HepG2 (cell line): ENCODE data around the gene EPHB4. TPM values are rescaled to one million over a fixed set of nuclear protein-coding genes. Genes with fewer than 3 reads are reported as not detected.

Source experiments
- ELF1 ChIP-seq: sonication (generic); formaldehyde crosslinking; IDR thresholded peaks from 2 replicates; pipeline ENCODE4 v1.4.0; 2020; ENCODE audit warnings: missing genetic modification reagents
- MAFG ChIP-seq: sonication (generic); formaldehyde crosslinking; IDR thresholded peaks from 2 replicates; pipeline ENCODE4 v1.5.1; 2020; ENCODE audit warnings: mild to moderate bottlenecking, missing genetic modification reagents
- MEIS1 ChIP-seq: sonication (generic); formaldehyde crosslinking; IDR thresholded peaks from 2 replicates; pipeline ENCODE4 v1.9.0; 2021; ENCODE audit warnings: mild to moderate bottlenecking, missing genetic modification reagents, moderate library complexity, borderline replicate concordance
- NAIF1 ChIP-seq: sonication (generic); formaldehyde crosslinking; IDR thresholded peaks from 2 replicates; pipeline ENCODE4 v1.5.0; 2020; ENCODE audit warnings: mild to moderate bottlenecking, missing genetic modification reagents, borderline replicate concordance
- PAX8 ChIP-seq: sonication (generic); formaldehyde crosslinking; IDR thresholded peaks from 2 replicates; pipeline ENCODE4 v1.8.0; 2022; ENCODE audit warnings: mild to moderate bottlenecking, missing genetic modification reagents, borderline replicate concordance
- RCOR2 ChIP-seq: IDR thresholded peaks from 2 replicates; pipeline ENCODE4 v1.6.1; 2016; ENCODE audit warnings: missing biosample characterization, missing genetic modification reagents
- SKI ChIP-seq: fragments of 450-650 bp; IDR thresholded peaks from one replicate; pipeline ENCODE4 v1.6.1; 2018; ENCODE audit warnings: mild to moderate bottlenecking; ENCODE audit not compliant: partially characterized antibody
- ZKSCAN8 ChIP-seq: IDR thresholded peaks from 2 replicates; pipeline ENCODE4 v1.6.1; 2016; ENCODE audit warnings: borderline replicate concordance, missing genetic modification reagents, missing compliant biosample characterization
- ZNF224 ChIP-seq: sonication (generic); formaldehyde crosslinking; IDR thresholded peaks from 2 replicates; pipeline ENCODE4 v1.5.0; 2020; ENCODE audit warnings: mild to moderate bottlenecking, missing genetic modification reagents
- ZNF274 ChIP-seq: sonication (generic); formaldehyde crosslinking; IDR thresholded peaks from 2 replicates; pipeline ENCODE4 v1.5.1; 2020; ENCODE audit warnings: mild to moderate bottlenecking, missing genetic modification reagents
- ZNF557 ChIP-seq: sonication (generic); formaldehyde crosslinking; IDR thresholded peaks from 2 replicates; pipeline ENCODE4 v1.4.0; 2020; ENCODE audit warnings: missing genetic modification reagents
- ZNF672 ChIP-seq: sonication (generic); formaldehyde crosslinking; IDR thresholded peaks from 2 replicates; pipeline ENCODE4 v1.8.1; 2022; ENCODE audit warnings: missing genetic modification reagents
- ZNF816 ChIP-seq: sonication (generic); formaldehyde crosslinking; IDR thresholded peaks from 2 replicates; pipeline ENCODE4 v1.8.0; 2022; ENCODE audit warnings: missing genetic modification reagents, mild to moderate bottlenecking, borderline replicate concordance
- ZZZ3 ChIP-seq: sonication (generic); formaldehyde crosslinking; IDR thresholded peaks from 2 replicates; pipeline ENCODE4 v1.4.0; 2020; ENCODE audit warnings: missing genetic modification reagents, mild to moderate bottlenecking, borderline replicate concordance
- polyA plus RNA-seq, 8 experiments: library from polyadenylated mRNA; depleted of rRNA in 3 of 8; stranded (reverse) in 7 of 8; unstranded in 1 of 8; fragments of >200 nt; fragmentation: Illumina TruSeq in 4 of 8; extraction: Trizol in 4 of 8; gene quantifications; 2 replicates each; pipeline versions ENCODE4 v1.2.1 to v1.2.3, GENCODE V29; 2011 to 2016; ENCODE audit warnings: low read depth in 4 of 8, missing spikeins in 1 of 8, mixed read lengths in 1 of 8; ENCODE audit not compliant: insufficient read depth in 1 of 8
- total RNA-seq, 5 experiments: library from RNA; depleted of rRNA; stranded (reverse); fragments of >200 nt; fragmentation: Illumina TruSeq; extraction: Trizol; gene quantifications; 2 replicates each; pipeline ENCODE4 v1.2.3, GENCODE V29; 2016; ENCODE audit warnings: low read depth in 1 of 5
- TF ChIP-seq, protein P1 (sequence below): sonication (generic); formaldehyde crosslinking; IDR thresholded peaks from 2 replicates; pipeline ENCODE4 v1.4.0; 2020; ENCODE audit warnings: mild to moderate bottlenecking, missing genetic modification reagents
- TF ChIP-seq, protein P2 (sequence below): sonication (generic); formaldehyde crosslinking; IDR thresholded peaks from 2 replicates; pipeline ENCODE4 v1.4.0; 2020; ENCODE audit warnings: missing genetic modification reagents
- TF ChIP-seq, protein P3 (sequence below): sonication (generic); formaldehyde crosslinking; IDR thresholded peaks from 2 replicates; pipeline ENCODE4 v1.5.0; 2020; ENCODE audit warnings: missing genetic modification reagents, mild to moderate bottlenecking, borderline replicate concordance
- TF ChIP-seq, protein P4 (sequence below): sonication (generic); formaldehyde crosslinking; IDR thresholded peaks from 2 replicates; pipeline ENCODE4 v1.4.0; 2020; ENCODE audit warnings: missing genetic modification reagents
- TF ChIP-seq, protein P5 (sequence below): sonication (generic); formaldehyde crosslinking; IDR thresholded peaks from 2 replicates; pipeline ENCODE4 v1.9.0; 2021; ENCODE audit warnings: missing genetic modification reagents, borderline replicate concordance
- TF ChIP-seq, protein P6 (sequence below): sonication (generic); formaldehyde crosslinking; conservative IDR thresholded peaks from 2 replicates; pipeline ENCODE4 v1.5.0; 2020; ENCODE audit warnings: missing genetic modification reagents

The EPHB4 gene
- total and polyA plus RNA-seq, 2 of the 13 experiments (the other 11 are each of a cell fraction or from before 2014, with no cell fraction given): 61.4 to 69.6 TPM

DNA sequence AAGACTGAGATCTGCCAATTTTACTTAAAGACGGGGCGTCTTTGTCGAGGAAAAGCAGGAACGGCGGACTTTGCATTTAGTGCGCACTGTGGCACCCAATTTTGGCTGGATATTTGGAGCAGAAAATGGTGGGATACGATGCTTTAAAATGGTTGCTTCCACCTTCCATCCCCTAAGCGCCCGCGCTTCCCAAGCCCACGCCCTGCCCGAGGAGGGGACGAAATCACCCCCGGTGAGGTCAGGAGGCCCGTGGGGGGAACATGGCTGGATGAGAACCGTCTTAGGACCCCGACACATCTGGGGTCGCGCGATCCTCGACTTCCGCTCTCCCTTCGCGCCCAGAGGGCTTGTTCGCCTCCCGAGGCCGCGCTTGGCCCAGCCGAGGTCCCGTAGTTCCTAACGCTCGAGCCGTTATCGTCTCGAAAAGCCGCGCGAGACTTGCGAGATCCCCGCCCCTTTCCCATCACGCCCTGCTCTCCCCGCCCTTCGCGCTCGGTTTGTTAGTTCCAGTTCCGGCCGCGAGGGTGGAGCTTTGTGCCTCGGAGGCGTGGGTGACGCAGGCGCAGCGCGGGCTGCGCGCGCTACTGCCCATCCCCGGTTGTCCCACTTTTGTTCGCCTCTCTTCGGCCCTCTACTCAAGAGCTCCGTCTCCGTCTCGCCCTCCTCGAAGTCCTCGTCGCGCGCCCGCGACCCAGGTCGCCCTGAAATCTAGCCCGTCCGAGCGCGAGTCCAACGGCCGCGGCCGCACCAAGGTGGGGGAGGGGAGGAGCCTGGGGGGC, 47.4 kb upstream of the EPHB4 start, which contains the start of gene SRRT (continued):
- peak; percentile 99; the same call in 1 of the 2 replicates for TF ChIP-seq ZZZ3
- TF ChIP-seq, protein P1, sequence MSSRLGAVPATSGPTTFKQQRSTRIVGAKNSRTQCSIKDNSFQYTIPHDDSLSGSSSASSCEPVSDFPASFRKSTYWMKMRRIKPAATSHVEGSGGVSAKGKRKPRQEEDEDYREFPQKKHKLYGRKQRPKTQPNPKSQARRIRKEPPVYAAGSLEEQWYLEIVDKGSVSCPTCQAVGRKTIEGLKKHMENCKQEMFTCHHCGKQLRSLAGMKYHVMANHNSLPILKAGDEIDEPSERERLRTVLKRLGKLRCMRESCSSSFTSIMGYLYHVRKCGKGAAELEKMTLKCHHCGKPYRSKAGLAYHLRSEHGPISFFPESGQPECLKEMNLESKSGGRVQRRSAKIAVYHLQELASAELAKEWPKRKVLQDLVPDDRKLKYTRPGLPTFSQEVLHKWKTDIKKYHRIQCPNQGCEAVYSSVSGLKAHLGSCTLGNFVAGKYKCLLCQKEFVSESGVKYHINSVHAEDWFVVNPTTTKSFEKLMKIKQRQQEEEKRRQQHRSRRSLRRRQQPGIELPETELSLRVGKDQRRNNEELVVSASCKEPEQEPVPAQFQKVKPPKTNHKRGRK (CRISPR knock-in tag): 0 out of 2 replicates have a peak, but pooled peaks have one; percentile 40
- TF ChIP-seq, protein P2, sequence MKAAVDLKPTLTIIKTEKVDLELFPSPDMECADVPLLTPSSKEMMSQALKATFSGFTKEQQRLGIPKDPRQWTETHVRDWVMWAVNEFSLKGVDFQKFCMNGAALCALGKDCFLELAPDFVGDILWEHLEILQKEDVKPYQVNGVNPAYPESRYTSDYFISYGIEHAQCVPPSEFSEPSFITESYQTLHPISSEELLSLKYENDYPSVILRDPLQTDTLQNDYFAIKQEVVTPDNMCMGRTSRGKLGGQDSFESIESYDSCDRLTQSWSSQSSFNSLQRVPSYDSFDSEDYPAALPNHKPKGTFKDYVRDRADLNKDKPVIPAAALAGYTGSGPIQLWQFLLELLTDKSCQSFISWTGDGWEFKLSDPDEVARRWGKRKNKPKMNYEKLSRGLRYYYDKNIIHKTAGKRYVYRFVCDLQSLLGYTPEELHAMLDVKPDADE (CRISPR knock-in tag): no peak
- no peak for TF ChIP-seq NAIF1 (CRISPR knock-in tag)
- no peak for TF ChIP-seq SKI
- peak; percentile 77; the same call in 1 of the 2 replicates for TF ChIP-seq ZNF224 (CRISPR knock-in tag)
- TF ChIP-seq RCOR2 (CRISPR knock-in tag): no peak; the same call in 1 of the 2 replicates
- TF ChIP-seq PAX8 (CRISPR knock-in tag): peak; percentile 92; the same call in 1 of the 2 replicates
- peak; percentile 84 for TF ChIP-seq MEIS1 (CRISPR knock-in tag)
- TF ChIP-seq, protein P3, sequence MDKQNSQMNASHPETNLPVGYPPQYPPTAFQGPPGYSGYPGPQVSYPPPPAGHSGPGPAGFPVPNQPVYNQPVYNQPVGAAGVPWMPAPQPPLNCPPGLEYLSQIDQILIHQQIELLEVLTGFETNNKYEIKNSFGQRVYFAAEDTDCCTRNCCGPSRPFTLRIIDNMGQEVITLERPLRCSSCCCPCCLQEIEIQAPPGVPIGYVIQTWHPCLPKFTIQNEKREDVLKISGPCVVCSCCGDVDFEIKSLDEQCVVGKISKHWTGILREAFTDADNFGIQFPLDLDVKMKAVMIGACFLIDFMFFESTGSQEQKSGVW: no peak; the same call in 1 of the 2 replicates
- TF ChIP-seq, protein P4, sequence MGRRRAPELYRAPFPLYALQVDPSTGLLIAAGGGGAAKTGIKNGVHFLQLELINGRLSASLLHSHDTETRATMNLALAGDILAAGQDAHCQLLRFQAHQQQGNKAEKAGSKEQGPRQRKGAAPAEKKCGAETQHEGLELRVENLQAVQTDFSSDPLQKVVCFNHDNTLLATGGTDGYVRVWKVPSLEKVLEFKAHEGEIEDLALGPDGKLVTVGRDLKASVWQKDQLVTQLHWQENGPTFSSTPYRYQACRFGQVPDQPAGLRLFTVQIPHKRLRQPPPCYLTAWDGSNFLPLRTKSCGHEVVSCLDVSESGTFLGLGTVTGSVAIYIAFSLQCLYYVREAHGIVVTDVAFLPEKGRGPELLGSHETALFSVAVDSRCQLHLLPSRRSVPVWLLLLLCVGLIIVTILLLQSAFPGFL: no peak
- TF ChIP-seq ZKSCAN8 (CRISPR knock-in tag): peak; percentile 51; the same call in 1 of the 2 replicates
- TF ChIP-seq, protein P5, sequence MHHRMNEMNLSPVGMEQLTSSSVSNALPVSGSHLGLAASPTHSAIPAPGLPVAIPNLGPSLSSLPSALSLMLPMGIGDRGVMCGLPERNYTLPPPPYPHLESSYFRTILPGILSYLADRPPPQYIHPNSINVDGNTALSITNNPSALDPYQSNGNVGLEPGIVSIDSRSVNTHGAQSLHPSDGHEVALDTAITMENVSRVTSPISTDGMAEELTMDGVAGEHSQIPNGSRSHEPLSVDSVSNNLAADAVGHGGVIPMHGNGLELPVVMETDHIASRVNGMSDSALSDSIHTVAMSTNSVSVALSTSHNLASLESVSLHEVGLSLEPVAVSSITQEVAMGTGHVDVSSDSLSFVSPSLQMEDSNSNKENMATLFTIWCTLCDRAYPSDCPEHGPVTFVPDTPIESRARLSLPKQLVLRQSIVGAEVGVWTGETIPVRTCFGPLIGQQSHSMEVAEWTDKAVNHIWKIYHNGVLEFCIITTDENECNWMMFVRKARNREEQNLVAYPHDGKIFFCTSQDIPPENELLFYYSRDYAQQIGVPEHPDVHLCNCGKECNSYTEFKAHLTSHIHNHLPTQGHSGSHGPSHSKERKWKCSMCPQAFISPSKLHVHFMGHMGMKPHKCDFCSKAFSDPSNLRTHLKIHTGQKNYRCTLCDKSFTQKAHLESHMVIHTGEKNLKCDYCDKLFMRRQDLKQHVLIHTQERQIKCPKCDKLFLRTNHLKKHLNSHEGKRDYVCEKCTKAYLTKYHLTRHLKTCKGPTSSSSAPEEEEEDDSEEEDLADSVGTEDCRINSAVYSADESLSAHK (CRISPR knock-in tag): no peak
- no peak for TF ChIP-seq ZNF557
- peak; percentile 59; the same call in 1 of the 2 replicates for TF ChIP-seq ZNF274 (CRISPR knock-in tag)
- TF ChIP-seq, protein P6, sequence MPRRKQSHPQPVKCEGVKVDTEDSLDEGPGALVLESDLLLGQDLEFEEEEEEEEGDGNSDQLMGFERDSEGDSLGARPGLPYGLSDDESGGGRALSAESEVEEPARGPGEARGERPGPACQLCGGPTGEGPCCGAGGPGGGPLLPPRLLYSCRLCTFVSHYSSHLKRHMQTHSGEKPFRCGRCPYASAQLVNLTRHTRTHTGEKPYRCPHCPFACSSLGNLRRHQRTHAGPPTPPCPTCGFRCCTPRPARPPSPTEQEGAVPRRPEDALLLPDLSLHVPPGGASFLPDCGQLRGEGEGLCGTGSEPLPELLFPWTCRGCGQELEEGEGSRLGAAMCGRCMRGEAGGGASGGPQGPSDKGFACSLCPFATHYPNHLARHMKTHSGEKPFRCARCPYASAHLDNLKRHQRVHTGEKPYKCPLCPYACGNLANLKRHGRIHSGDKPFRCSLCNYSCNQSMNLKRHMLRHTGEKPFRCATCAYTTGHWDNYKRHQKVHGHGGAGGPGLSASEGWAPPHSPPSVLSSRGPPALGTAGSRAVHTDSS (CRISPR knock-in tag): no peak
- TF ChIP-seq MAFG (CRISPR knock-in tag): no peak
- peak; percentile 92 for TF ChIP-seq ELF1
- no peak for TF ChIP-seq ZNF816
- TF ChIP-seq ZNF672 (CRISPR knock-in tag): no peak
